Activated naive CD4-positive, alpha-beta T cell treated with anti-CD3 and anti-CD28 coated beads for 36 hours (primary cell): ENCODE results near the gene ST7. TPM values are rescaled to one million over a fixed set of nuclear protein-coding genes. Genes with fewer than 3 reads are reported as not detected.
"Not testable (repeated sequence)": the region's sequence is repeated elsewhere in the genome, so short reads cannot be mapped to it uniquely, and the experiment has no call there.

ENCODE experiments used
- CTCF ChIA-PET: fragments of 350-600 bp; sonication (Branson Sonifier 250); formaldehyde crosslinking; loops from one replicate; lab custom pipeline; 2021; ENCODE audit warnings: antibody characterized with exemption; lab: Charles Lee
- DNase-seq: peaks from one replicate; pipeline ENCODE4 v3.0.0-alpha.2; 2020
- H3K27ac Mint-ChIP-seq: one replicate; pipeline ENCODE4 v1.8.0; 2021; ENCODE audit warnings: mild to moderate bottlenecking, mixed read lengths
- H3K27me3 Mint-ChIP-seq: one replicate; pipeline ENCODE4 v1.8.0; 2021; ENCODE audit warnings: low read depth, mixed read lengths
- H3K36me3 Mint-ChIP-seq: one replicate; pipeline ENCODE4 v1.8.0; 2021; ENCODE audit warnings: low read depth, mixed read lengths
- H3K4me1 Mint-ChIP-seq: one replicate; pipeline ENCODE4 v1.8.0; 2021; ENCODE audit warnings: low read depth, mixed read lengths
- H3K4me3 Mint-ChIP-seq: one replicate; pipeline ENCODE4 v1.8.0; 2021; ENCODE audit warnings: mild to moderate bottlenecking, moderate library complexity, mixed read lengths
- H3K9me3 Mint-ChIP-seq: one replicate; pipeline ENCODE4 v1.8.0; 2021; ENCODE audit warnings: mixed read lengths
- intact Hi-C: fragments of 100-400 bp; cut with micrococcal nuclease; formaldehyde crosslinking; loops from one replicate; pipeline ENCODE4 v1.15.1; 2023
- total RNA-seq, 2 experiments: library from RNA; stranded (reverse); gene quantifications; one replicate each; pipeline ENCODE4 v1.2.3, GENCODE V29; 2021

The ST7 gene
- total RNA-seq, 2 experiments from 2014 or later, result 4.1 to 5.2 TPM

- Mint-ChIP-seq H3K4me3 (peak overlapping the region; percentile 77), H3K27ac (peak overlapping the region; percentile 61), H3K36me3 (no peaks in the 10 kb centered on the region), H3K9me3 (no peaks in the 10 kb centered on the region), H3K4me1 (peaks cover 21% of the 10 kb centered on the region), H3K27me3 (no peaks in the 10 kb centered on the region)
- DNase-seq, result no peak
- CTCF ChIA-PET, result interaction anchor here (1.1 kb wide), 1 partner anchor 174 kb away, joined by 3 read pairs; no protein-coding TSS in a partner anchor
- intact Hi-C loops, result loop anchor here (1.0 to 10.0 kb wide), 4 partner anchors 91 to 1230 kb away; partner anchors contain the start of genes CAPZA2 and TES
Observed at GRCh38 chr7:116952635-116953371, 498 bp upstream of the ST7 start.

- intact Hi-C loops, result loop anchor here (1.0 to 10.0 kb wide), 4 partner anchors 92 to 1229 kb away; partner anchors contain the start of genes CAPZA2 and TES
- Mint-ChIP-seq H3K4me1 (peaks cover 21% of the 10 kb centered on the region), H3K27me3 (no peaks in the 10 kb centered on the region), H3K4me3 (peak overlapping the region; percentile 92), H3K9me3 (no peaks in the 10 kb centered on the region), H3K27ac (peak overlapping the region; percentile 87), H3K36me3 (no peaks in the 10 kb centered on the region)
- CTCF ChIA-PET, result interaction anchor here (0.6 to 1.3 kb wide), 7 partner anchors 21 to 173 kb away, joined by 3 to 4 read pairs (median 3); no protein-coding TSS in a partner anchor
- peak; percentile 40 for DNase-seq
Observed at GRCh38 chr7:116953906-116954838, 871 bp downstream of the ST7 start.

DNA sequence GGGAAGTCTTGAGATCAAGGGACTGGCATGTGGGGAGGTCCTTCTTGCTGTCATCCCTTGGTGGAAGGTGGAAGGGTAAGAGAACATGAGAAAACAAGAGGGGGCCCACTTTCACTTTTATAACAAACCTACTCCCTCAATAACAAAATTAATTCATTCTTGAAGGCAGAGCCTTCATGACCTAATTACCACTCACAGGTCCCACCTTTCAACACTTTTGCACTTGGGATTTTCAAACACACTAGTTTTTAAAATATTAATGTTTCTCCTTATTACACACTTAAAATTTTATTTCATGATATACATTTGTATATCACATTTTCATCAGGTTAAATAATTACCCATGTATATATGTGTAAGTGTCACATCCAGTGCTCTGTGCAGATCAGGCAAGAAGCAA, 2.0 kb downstream of the ST7 start:
- H3K4me3 Mint-ChIP-seq, result no peak overlapping the region
- no peaks in the 10 kb centered on the region for H3K9me3 Mint-ChIP-seq
- CTCF ChIA-PET, result no interaction called here
- intact Hi-C loops, result loop anchor here (1.0 to 10.0 kb wide), 2 partner anchors 55 to 741 kb away; partner anchors contain the start of gene TES
- peaks cover 21% of the 10 kb centered on the region for H3K4me1 Mint-ChIP-seq
- DNase-seq, result no peak
- H3K27me3 Mint-ChIP-seq, result no peaks in the 10 kb centered on the region
- no peak overlapping the region for H3K27ac Mint-ChIP-seq
- H3K36me3 Mint-ChIP-seq, result no peaks in the 10 kb centered on the region

- DNase-seq, result peak; percentile 17
- CTCF ChIA-PET, result interaction anchor here (0.5 to 0.9 kb wide), 2 partner anchors 23 to 714 kb away, joined by 3 read pairs; no protein-coding TSS in a partner anchor
Observed at GRCh38 chr7:116955801-116956476, 2.6 kb downstream of the ST7 start.

DNA sequence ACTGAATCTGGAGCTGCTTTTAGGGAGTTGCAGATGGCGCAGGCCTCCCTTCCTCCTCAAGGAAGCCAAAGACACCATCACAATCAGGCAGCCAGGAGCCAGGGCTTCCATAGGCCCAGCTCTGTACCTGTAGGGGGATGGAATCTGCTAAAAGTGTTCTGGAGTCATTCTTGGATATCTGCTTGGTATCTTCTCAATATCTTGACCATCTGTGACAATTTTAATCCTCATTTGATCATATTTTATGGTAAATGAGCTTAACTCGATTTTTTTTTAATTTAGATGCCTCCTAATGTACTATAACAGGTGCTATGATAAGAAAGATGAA, 3.1 kb downstream of the ST7 start:
- Mint-ChIP-seq H3K27me3 (no peaks in the 10 kb centered on the region), H3K4me1 (peaks cover 21% of the 10 kb centered on the region), H3K27ac (no peak overlapping the region), H3K36me3 (no peaks in the 10 kb centered on the region), H3K4me3 (no peak overlapping the region), H3K9me3 (peaks cover 1% of the 10 kb centered on the region)
- no peak for DNase-seq
- CTCF ChIA-PET, result interaction anchor here (0.5 to 0.9 kb wide), 4 partner anchors 22 to 714 kb away, joined by 3 to 4 read pairs (median 3); no protein-coding TSS in a partner anchor
- intact Hi-C loops, result loop anchor here (10.0 kb wide), 1 partner anchor 742 kb away; the partner anchor contains the start of gene TES

More at GRCh38 chr7:116955801-116956476, 2.6 kb downstream of the ST7 start:
- Mint-ChIP-seq H3K27me3 (no peaks in the 10 kb centered on the region), H3K27ac (no peak overlapping the region), H3K4me1 (peaks cover 21% of the 10 kb centered on the region), H3K4me3 (no peak overlapping the region), H3K9me3 (no peaks in the 10 kb centered on the region), H3K36me3 (no peaks in the 10 kb centered on the region)
- intact Hi-C loops, result loop anchor here (1.0 to 10.0 kb wide), 2 partner anchors 54 to 741 kb away; partner anchors contain the start of gene TES

- H3K4me1 Mint-ChIP-seq, result peaks cover 21% of the 10 kb centered on the region
- no peak overlapping the region for H3K27ac Mint-ChIP-seq
Observed at GRCh38 chr7:116957874-116958273, 4.6 kb downstream of the ST7 start.

DNA sequence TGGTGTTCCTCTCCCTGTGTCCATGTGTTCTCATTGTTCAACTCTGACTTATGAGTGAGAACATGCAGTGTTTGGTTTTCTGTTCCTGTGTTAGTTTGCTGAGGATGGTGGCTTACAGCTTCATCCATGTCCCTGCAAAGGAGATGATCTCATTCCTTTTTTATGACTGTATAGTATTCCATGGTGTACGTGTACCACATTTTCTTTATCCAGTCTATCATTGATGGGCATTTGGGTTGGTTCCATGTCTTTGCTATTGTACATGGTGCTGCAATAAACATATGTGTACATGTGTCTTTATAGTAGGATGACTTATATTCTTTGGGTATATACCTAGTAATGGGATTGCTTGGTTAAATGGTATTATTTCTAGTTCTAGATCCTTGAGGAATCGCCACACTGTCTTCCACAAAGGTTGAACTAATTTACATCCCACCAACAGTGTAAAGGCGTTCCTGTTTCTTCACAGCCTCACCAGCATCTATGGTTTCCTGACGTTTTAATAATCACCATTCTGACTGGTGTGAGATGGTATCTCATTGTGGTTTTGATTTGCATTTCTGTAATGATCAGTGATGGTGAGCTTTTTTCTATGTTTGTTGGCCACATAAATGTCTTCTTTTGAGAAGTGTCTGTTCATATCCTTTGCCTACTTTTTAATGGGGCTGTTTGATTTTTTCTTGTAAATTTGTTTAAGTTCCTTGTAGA, 8.8 kb downstream of the ST7 start:
- H3K36me3 Mint-ChIP-seq, H3K9me3 Mint-ChIP-seq, H3K27ac Mint-ChIP-seq, intact Hi-C loops, DNase-seq, H3K27me3 Mint-ChIP-seq, H3K4me3 Mint-ChIP-seq, H3K4me1 Mint-ChIP-seq: not testable (repeated sequence)
- CTCF ChIA-PET, result interaction anchor here (0.6 kb wide), 1 partner anchor 70 kb away, joined by 4 read pairs; no protein-coding TSS in a partner anchor

More at GRCh38 chr7:116957874-116958273, 4.6 kb downstream of the ST7 start:
- intact Hi-C loops, result loop anchor here (10.0 kb wide), 1 partner anchor 743 kb away; the partner anchor contains the start of gene TES
- Mint-ChIP-seq H3K36me3 (peaks cover 3% of the 10 kb centered on the region), H3K27me3 (peaks cover 2% of the 10 kb centered on the region), H3K4me3 (no peak overlapping the region), H3K9me3 (peaks cover 4% of the 10 kb centered on the region)
- CTCF ChIA-PET, result interaction anchor here (0.9 kb wide), 1 partner anchor 170 kb away, joined by 3 read pairs; no protein-coding TSS in a partner anchor
- no peak for DNase-seq

- Mint-ChIP-seq H3K36me3 (peaks cover 3% of the 10 kb centered on the region), H3K27ac (no peak overlapping the region), H3K4me3 (no peak overlapping the region), H3K4me1 (no peaks in the 10 kb centered on the region), H3K9me3 (peaks cover 4% of the 10 kb centered on the region), H3K27me3 (peaks cover 2% of the 10 kb centered on the region)
- CTCF ChIA-PET, result no interaction called here
- DNase-seq, result no peak
- intact Hi-C loops, result no loop called here
Observed at GRCh38 chr7:116963234-116963633, 9.9 kb downstream of the ST7 start.

DNA sequence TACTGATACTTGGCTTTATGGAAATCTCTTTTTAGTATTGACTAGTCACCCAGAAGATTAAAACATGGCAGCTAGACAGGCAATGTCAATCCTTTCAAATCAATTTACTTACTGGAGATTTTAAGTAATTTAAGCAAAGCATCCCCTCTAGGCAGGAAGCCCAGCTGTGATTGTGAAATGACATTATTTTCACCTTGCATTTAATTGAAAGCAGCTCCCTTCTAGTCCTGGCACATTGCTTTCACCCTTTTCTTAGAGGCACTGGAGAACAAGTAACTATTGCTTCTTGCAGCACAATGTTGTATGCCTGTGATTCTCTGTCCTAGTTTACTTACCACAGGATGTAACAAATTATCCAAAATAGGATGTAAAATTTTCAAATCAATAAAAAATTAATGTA, 13.3 kb downstream of the ST7 start:
- Mint-ChIP-seq H3K4me1 (peaks cover 2% of the 10 kb centered on the region), H3K27me3 (peaks cover 2% of the 10 kb centered on the region), H3K9me3 (peaks cover 2% of the 10 kb centered on the region), H3K27ac (no peak overlapping the region), H3K36me3 (peaks cover 3% of the 10 kb centered on the region), H3K4me3 (no peak overlapping the region)
- no peak for DNase-seq
- CTCF ChIA-PET, result no interaction called here
- intact Hi-C loops, result no loop called here

- Mint-ChIP-seq H3K4me1 (peaks cover 2% of the 10 kb centered on the region), H3K9me3 (no peaks in the 10 kb centered on the region), H3K4me3 (no peak overlapping the region), H3K36me3 (no peaks in the 10 kb centered on the region), H3K27me3 (no peaks in the 10 kb centered on the region), H3K27ac (no peak overlapping the region)
- CTCF ChIA-PET, result interaction anchor here (0.7 kb wide), 1 partner anchor 67 kb away, joined by 4 read pairs; no protein-coding TSS in a partner anchor
- DNase-seq, result no peak
- intact Hi-C loops, result no loop called here
Observed at GRCh38 chr7:116967254-116967922, 14.1 kb downstream of the ST7 start.
